Measurements from ENCODE around the gene ANO4. TPM values are rescaled to one million over a fixed set of nuclear protein-coding genes. Genes with fewer than 3 reads are reported as not detected.
"Not testable (repeated sequence)": the region's sequence is repeated elsewhere in the genome, so short reads cannot be mapped to it uniquely, and the experiment has no call there.

ANO4 gene
- polyA plus RNA-seq, 1 donor (not counting 4 experiments of a cell fraction or from before 2014, with no cell fraction given): 18.1 TPM

DNA sequence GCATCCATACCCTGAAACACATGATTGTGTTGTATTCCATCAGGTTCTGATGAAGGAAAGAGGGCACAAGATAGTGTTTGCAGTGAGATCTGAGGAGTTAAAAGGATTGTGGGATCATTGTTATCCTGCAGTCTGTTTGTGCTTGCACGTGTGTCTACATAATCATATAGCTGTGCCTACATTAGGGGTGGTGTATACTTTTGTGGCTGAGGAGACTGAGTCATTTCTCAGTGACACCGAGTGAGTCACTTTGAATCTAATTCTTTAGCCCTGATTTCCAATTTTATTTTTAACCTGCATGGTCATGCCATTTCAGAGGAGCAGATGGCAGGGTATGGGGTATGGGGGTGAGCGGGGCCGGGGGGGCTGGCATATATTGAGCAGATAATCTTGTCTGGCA, 133.2 kb downstream of the ANO4 start:
- H2AFZ ChIP-seq (ENCODE audit: control insufficient read depth, low read length): no peak overlapping the region
- H3K27ac ChIP-seq (ENCODE audit: control insufficient read depth, insufficient read depth, low read length): peak overlapping the region; percentile 59
- DNase-seq (ENCODE audit: low read depth, low spot score): peak; percentile 40
- H3K4me1 ChIP-seq (ENCODE audit: control insufficient read depth, extremely low read depth, insufficient read depth, low read length): peaks cover 18% of the 10 kb centered on the region
- dilution Hi-C loops (cut with MboI; ENCODE audit: extremely low pct_ligation_motif_present, low sequenced_read_pairs): no loop called here
- H3K9me1 ChIP-seq (ENCODE audit: control insufficient read depth, extremely low read depth, insufficient read depth, low read length): no peaks in the 10 kb centered on the region
- H3K4me3 ChIP-seq (ENCODE audit: control insufficient read depth in 2 of 3, extremely low read depth in 1 of 3, insufficient read depth in 2 of 3, low read depth in 1 of 3, low read length in 3 of 3): peak overlapping the region in 1 of 3 experiments; percentile 8
- H3K4me2 ChIP-seq (ENCODE audit: control insufficient read depth, extremely low read depth, insufficient read depth, low read depth, low read length): peak overlapping the region; percentile 38
- peak; percentile 85 for FAIRE-seq
- no peaks in the 10 kb centered on the region for H3K9me3 ChIP-seq (ENCODE audit: control insufficient read depth, low read depth, low read length)
- TF ChIP-seq, protein P1, sequence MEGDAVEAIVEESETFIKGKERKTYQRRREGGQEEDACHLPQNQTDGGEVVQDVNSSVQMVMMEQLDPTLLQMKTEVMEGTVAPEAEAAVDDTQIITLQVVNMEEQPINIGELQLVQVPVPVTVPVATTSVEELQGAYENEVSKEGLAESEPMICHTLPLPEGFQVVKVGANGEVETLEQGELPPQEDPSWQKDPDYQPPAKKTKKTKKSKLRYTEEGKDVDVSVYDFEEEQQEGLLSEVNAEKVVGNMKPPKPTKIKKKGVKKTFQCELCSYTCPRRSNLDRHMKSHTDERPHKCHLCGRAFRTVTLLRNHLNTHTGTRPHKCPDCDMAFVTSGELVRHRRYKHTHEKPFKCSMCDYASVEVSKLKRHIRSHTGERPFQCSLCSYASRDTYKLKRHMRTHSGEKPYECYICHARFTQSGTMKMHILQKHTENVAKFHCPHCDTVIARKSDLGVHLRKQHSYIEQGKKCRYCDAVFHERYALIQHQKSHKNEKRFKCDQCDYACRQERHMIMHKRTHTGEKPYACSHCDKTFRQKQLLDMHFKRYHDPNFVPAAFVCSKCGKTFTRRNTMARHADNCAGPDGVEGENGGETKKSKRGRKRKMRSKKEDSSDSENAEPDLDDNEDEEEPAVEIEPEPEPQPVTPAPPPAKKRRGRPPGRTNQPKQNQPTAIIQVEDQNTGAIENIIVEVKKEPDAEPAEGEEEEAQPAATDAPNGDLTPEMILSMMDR (optimal IDR thresholded peaks at IDR 0.05 in 1 of 3, IDR thresholded peaks at IDR 0.05 in 1 of 3, conservative IDR thresholded peaks at IDR 0.05 in 1 of 3; ENCODE audit: extremely low read depth in 1 of 3, insufficient read depth in 2 of 3, low read length in 3 of 3): no peak
- TF ChIP-seq EZH2 (IDR thresholded peaks at IDR 0.05; ENCODE audit: low read length): no peak
- no peaks in the 10 kb centered on the region for H4K20me1 ChIP-seq (ENCODE audit: control insufficient read depth, extremely low read depth, insufficient read depth, low read length)
- no peaks in the 10 kb centered on the region for H3K27me3 ChIP-seq (ENCODE audit: control insufficient read depth, extremely low read depth, insufficient read depth, low read length)
- peak overlapping the region; percentile 3 for H3K9ac ChIP-seq (ENCODE audit: control insufficient read depth, extremely low read depth, insufficient read depth, low read length)
- H3K79me2 ChIP-seq (ENCODE audit: control insufficient read depth, insufficient read depth, low read length): no peaks in the 10 kb centered on the region
- H3K36me3 ChIP-seq (ENCODE audit: control insufficient read depth in 2 of 2, extremely low read depth in 1 of 2, insufficient read depth in 2 of 2, low read length in 2 of 2): no peaks in the 10 kb centered on the region

DNA sequence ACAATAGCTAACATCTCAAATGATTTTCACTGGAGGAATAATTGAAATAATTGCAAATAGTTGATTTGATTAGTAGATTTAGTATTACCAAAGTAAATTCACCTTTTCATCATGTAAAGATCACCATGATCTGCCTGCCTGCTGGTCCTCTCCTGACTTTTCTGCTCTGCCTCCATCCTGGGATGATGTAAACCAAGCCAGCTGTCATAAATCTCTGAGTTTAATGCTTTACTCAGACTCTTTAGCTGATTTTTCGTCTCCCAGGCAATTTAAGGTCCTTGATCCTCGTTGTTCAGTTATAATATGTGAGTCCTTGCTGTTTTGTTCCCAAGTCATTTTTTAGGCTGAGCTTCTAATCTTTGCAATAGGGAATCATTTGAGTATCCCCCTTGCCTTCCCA, 138.0 kb downstream of the ANO4 start:
- no peak overlapping the region for H2AFZ ChIP-seq (ENCODE audit: control insufficient read depth, low read length)
- H3K9me3 ChIP-seq (ENCODE audit: control insufficient read depth, low read depth, low read length): no peaks in the 10 kb centered on the region
- H3K36me3 ChIP-seq (ENCODE audit: control insufficient read depth in 2 of 2, extremely low read depth in 1 of 2, insufficient read depth in 2 of 2, low read length in 2 of 2): no peaks in the 10 kb centered on the region
- H3K4me1 ChIP-seq (ENCODE audit: control insufficient read depth, extremely low read depth, insufficient read depth, low read length): peaks cover 10% of the 10 kb centered on the region
- dilution Hi-C loops (cut with MboI; ENCODE audit: extremely low pct_ligation_motif_present, low sequenced_read_pairs): no loop called here
- TF ChIP-seq EZH2 (IDR thresholded peaks at IDR 0.05; ENCODE audit: low read length): no peak
- TF ChIP-seq, protein P1 (optimal IDR thresholded peaks at IDR 0.05 in 1 of 3, IDR thresholded peaks at IDR 0.05 in 1 of 3, conservative IDR thresholded peaks at IDR 0.05 in 1 of 3; ENCODE audit: extremely low read depth in 1 of 3, insufficient read depth in 2 of 3, low read length in 3 of 3): no peak
- H3K4me2 ChIP-seq (ENCODE audit: control insufficient read depth, extremely low read depth, insufficient read depth, low read depth, low read length): no peak overlapping the region
- H3K79me2 ChIP-seq (ENCODE audit: control insufficient read depth, insufficient read depth, low read length): no peaks in the 10 kb centered on the region
- no peaks in the 10 kb centered on the region for H4K20me1 ChIP-seq (ENCODE audit: control insufficient read depth, extremely low read depth, insufficient read depth, low read length)
- H3K27ac ChIP-seq (ENCODE audit: control insufficient read depth, insufficient read depth, low read length): no peak overlapping the region
- no peak overlapping the region for H3K4me3 ChIP-seq (ENCODE audit: control insufficient read depth in 2 of 3, extremely low read depth in 1 of 3, insufficient read depth in 2 of 3, low read depth in 1 of 3, low read length in 3 of 3)
- FAIRE-seq (no peak), DNase-seq (ENCODE audit: low read depth, low spot score) (no peak)
- H3K9ac ChIP-seq (ENCODE audit: control insufficient read depth, extremely low read depth, insufficient read depth, low read length): no peak overlapping the region
- no peaks in the 10 kb centered on the region for H3K9me1 ChIP-seq (ENCODE audit: control insufficient read depth, extremely low read depth, insufficient read depth, low read length)
- H3K27me3 ChIP-seq (ENCODE audit: control insufficient read depth, extremely low read depth, insufficient read depth, low read length): no peaks in the 10 kb centered on the region

DNA sequence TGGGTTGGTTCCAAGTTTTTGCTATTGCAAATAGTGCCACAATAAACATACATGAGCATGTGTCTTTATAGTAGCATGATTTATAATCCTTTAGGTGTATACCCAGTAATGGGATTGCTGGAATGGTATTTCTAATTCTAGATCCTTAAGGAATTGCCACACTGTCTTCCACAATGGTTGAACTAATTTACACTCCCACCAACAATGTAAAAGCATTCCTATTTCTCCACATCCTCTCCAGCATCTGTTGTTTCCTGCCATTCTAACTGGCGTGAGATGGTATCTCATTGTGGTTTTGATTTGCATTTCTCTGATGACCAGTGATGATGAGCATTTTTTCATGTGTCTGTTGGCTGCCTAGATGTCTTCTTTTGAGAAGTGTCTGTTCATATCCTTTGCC, 139.0 kb downstream of the ANO4 start:
- H3K4me1 ChIP-seq (ENCODE audit: control insufficient read depth, extremely low read depth, insufficient read depth, low read length); H3K36me3 ChIP-seq (ENCODE audit: control insufficient read depth in 2 of 2, extremely low read depth in 1 of 2, insufficient read depth in 2 of 2, low read length in 2 of 2); H3K9me1 ChIP-seq (ENCODE audit: control insufficient read depth, extremely low read depth, insufficient read depth, low read length); H3K9me3 ChIP-seq (ENCODE audit: control insufficient read depth, low read depth, low read length); H3K9ac ChIP-seq (ENCODE audit: control insufficient read depth, extremely low read depth, insufficient read depth, low read length); H2AFZ ChIP-seq (ENCODE audit: control insufficient read depth, low read length); dilution Hi-C loops (cut with MboI; ENCODE audit: extremely low pct_ligation_motif_present, low sequenced_read_pairs); H3K4me3 ChIP-seq (ENCODE audit: control insufficient read depth in 2 of 3, extremely low read depth in 1 of 3, insufficient read depth in 2 of 3, low read depth in 1 of 3, low read length in 3 of 3); FAIRE-seq; H3K4me2 ChIP-seq (ENCODE audit: control insufficient read depth, extremely low read depth, insufficient read depth, low read depth, low read length); DNase-seq (ENCODE audit: low read depth, low spot score); H3K27me3 ChIP-seq (ENCODE audit: control insufficient read depth, extremely low read depth, insufficient read depth, low read length); H3K79me2 ChIP-seq (ENCODE audit: control insufficient read depth, insufficient read depth, low read length); H4K20me1 ChIP-seq (ENCODE audit: control insufficient read depth, extremely low read depth, insufficient read depth, low read length); H3K27ac ChIP-seq (ENCODE audit: control insufficient read depth, insufficient read depth, low read length): not testable (repeated sequence)

Data from keratinocyte (primary cell).